Measurements from ENCODE around the gene USP43.
A peak's percentile ranks its signal among the peaks of the same experiment; 100 is the strongest.

Gene USP43

DNA sequence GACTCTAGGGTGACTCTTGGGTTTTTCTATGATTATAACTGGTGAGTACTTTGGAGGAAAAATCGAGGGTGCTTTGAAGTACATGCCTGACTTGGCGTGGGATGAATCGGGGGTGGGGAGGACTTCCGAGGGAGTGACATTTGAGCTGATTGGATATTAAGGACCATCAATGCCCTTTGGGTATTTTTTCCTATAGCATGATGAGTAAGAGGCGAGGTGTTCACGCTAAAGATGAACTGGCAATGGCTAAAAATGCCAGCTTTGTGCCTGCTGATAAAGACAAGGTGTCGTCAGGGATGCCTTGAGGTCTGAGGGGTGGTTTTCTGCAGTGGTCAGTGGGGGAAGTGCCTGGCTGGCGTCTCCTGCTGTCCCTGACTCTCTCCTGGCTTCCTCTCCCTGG is 25.3 kb downstream of the USP43 start:
- CTCF ChIA-PET = interaction anchor here (0.9 kb wide), 1 partner anchor 74 kb away, joined by 3 read pairs; no protein-coding TSS in a partner anchor
- POLR2A ChIA-PET = no interaction called here

DNA sequence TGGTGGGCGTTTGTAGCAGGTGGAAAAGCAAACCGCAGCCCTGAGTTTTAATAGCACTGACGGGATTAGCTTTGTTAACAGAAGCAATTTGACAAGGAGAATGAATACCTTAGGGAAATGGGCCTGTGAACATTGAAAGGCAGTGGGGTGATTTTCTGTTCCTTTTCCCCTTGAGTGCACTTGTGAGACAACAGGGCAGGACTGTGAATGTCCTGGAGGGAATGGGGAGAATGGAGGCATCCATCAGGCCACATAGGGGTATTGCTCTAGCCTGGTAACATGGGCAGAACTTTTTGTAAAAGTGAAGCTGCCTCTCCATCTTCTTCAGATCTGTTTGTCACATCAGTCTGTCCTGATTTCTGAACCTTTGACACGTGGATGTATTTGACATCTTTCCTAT is 26.2 kb downstream of the USP43 start:
- Histone ChIP-seq H3K9me3 (ENCODE audit: control insufficient read depth, insufficient read depth, low read depth, low read length) (no peaks in the 10 kb centered on the region), H3K4me3 (ENCODE audit: low read depth, low read length) (no peak overlapping the region), H3K4me1 (ENCODE audit: control insufficient read depth, insufficient read depth, low read length) (peaks cover 3% of the 10 kb centered on the region; the same call in 1 of the 2 replicates), H3K36me3 (ENCODE audit: control insufficient read depth in 2 of 2, insufficient read depth in 1 of 2, low read length in 2 of 2) (peaks cover 0 to 10% of the 10 kb centered on the region in 2 experiments; a peak in 1 of 3 replicates), H3K27ac (ENCODE audit: extremely low read depth, low read depth, low read length) (no peak overlapping the region)
- ChIA-PET POLR2A (interaction anchor here (0.6 kb wide), 1 partner anchor 56 kb away, joined by 4 read pairs; no protein-coding TSS in a partner anchor), CTCF (no interaction called here)
- TF ChIP-seq, protein P1, sequence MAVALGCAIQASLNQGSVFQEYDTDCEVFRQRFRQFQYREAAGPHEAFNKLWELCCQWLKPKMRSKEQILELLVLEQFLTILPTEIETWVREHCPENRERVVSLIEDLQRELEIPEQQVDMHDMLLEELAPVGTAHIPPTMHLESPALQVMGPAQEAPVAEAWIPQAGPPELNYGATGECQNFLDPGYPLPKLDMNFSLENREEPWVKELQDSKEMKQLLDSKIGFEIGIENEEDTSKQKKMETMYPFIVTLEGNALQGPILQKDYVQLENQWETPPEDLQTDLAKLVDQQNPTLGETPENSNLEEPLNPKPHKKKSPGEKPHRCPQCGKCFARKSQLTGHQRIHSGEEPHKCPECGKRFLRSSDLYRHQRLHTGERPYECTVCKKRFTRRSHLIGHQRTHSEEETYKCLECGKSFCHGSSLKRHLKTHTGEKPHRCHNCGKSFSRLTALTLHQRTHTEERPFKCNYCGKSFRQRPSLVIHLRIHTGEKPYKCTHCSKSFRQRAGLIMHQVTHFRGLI (tag by site-specific recombination; IDR thresholded peaks at IDR 0.05) = no peak
- TF ChIP-seq, protein P2, sequence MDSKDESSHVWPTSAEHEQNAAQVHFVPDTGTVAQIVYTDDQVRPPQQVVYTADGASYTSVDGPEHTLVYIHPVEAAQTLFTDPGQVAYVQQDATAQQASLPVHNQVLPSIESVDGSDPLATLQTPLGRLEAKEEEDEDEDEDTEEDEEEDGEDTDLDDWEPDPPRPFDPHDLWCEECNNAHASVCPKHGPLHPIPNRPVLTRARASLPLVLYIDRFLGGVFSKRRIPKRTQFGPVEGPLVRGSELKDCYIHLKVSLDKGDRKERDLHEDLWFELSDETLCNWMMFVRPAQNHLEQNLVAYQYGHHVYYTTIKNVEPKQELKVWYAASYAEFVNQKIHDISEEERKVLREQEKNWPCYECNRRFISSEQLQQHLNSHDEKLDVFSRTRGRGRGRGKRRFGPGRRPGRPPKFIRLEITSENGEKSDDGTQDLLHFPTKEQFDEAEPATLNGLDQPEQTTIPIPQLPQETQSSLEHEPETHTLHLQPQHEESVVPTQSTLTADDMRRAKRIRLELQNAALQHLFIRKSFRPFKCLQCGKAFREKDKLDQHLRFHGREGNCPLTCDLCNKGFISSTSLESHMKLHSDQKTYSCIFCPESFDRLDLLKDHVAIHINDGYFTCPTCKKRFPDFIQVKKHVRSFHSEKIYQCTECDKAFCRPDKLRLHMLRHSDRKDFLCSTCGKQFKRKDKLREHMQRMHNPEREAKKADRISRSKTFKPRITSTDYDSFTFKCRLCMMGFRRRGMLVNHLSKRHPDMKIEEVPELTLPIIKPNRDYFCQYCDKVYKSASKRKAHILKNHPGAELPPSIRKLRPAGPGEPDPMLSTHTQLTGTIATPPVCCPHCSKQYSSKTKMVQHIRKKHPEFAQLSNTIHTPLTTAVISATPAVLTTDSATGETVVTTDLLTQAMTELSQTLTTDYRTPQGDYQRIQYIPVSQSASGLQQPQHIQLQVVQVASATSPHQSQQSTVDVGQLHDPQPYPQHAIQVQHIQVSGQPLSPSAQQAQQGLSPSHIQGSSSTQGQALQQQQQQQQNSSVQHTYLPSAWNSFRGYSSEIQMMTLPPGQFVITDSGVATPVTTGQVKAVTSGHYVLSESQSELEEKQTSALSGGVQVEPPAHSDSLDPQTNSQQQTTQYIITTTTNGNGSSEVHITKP (tag by site-specific recombination; IDR thresholded peaks at IDR 0.05) = peak; percentile 67

More for the DNA sequence above, 25.3 kb downstream of the USP43 start:
- no peak overlapping the region for H3K4me3 ChIP-seq (ENCODE audit: low read depth, low read length)
- no peaks in the 10 kb centered on the region for H3K9me3 ChIP-seq (ENCODE audit: control insufficient read depth, insufficient read depth, low read depth, low read length)
- H3K4me1 ChIP-seq (ENCODE audit: control insufficient read depth, insufficient read depth, low read length) = peaks cover 3% of the 10 kb centered on the region; the same call in 1 of the 2 replicates
- peaks cover 0 to 9% of the 10 kb centered on the region in 2 experiments; a peak in 1 of 3 replicates for H3K36me3 ChIP-seq (ENCODE audit: control insufficient read depth in 2 of 2, insufficient read depth in 1 of 2, low read length in 2 of 2)
- peak; percentile 18; the same call in 1 of the 2 replicates for TF ChIP-seq ZFHX2 (tag by site-specific recombination; conservative IDR thresholded peaks at IDR 0.05)
- 0 out of 2 replicates have a peak, but pooled peaks have one; percentile 11 for TF ChIP-seq EGR2 (tag by site-specific recombination; IDR thresholded peaks at IDR 0.05; ENCODE audit: low read depth)
- TF ChIP-seq YY2 (tag by site-specific recombination; IDR thresholded peaks at IDR 0.05) = no peak
- TF ChIP-seq ZNF792 (tag by site-specific recombination; IDR thresholded peaks at IDR 0.05) = no peak
- TF ChIP-seq, protein P3, sequence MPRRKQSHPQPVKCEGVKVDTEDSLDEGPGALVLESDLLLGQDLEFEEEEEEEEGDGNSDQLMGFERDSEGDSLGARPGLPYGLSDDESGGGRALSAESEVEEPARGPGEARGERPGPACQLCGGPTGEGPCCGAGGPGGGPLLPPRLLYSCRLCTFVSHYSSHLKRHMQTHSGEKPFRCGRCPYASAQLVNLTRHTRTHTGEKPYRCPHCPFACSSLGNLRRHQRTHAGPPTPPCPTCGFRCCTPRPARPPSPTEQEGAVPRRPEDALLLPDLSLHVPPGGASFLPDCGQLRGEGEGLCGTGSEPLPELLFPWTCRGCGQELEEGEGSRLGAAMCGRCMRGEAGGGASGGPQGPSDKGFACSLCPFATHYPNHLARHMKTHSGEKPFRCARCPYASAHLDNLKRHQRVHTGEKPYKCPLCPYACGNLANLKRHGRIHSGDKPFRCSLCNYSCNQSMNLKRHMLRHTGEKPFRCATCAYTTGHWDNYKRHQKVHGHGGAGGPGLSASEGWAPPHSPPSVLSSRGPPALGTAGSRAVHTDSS (tag by site-specific recombination; IDR thresholded peaks at IDR 0.05) = no peak
- no peak overlapping the region for H3K27ac ChIP-seq (ENCODE audit: extremely low read depth, low read depth, low read length)

DNA sequence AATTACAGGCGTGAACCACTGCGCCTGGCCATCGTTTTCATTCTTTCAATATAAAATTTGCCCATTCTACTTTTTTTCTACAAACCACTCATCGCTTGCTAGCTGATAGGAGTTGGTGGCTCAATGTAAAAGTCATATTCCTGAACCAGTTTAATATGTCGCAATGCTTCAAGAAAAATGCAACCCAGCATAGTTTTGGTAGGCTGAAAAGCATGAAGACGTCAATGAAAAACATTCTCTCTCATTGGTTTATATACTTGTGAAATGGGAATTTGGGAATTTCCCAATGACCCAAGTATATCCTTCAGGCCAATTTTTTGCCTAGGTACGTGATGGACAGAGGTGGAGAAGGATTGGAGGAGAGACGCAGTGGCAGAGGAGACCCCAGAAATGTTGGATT is 26.9 kb downstream of the USP43 start:
- no peak overlapping the region for H3K27ac ChIP-seq (ENCODE audit: extremely low read depth, low read depth, low read length)
- CTCF ChIA-PET = no interaction called here
- H3K36me3 ChIP-seq (ENCODE audit: control insufficient read depth in 2 of 2, insufficient read depth in 1 of 2, low read length in 2 of 2) = peaks cover 0 to 12% of the 10 kb centered on the region in 2 experiments; a peak in 1 of 3 replicates
- POLR2A ChIA-PET = interaction anchor here (0.6 kb wide), 1 partner anchor 57 kb away, joined by 4 read pairs; no protein-coding TSS in a partner anchor
- peaks cover 3% of the 10 kb centered on the region; the same call in 1 of the 2 replicates for H3K4me1 ChIP-seq (ENCODE audit: control insufficient read depth, insufficient read depth, low read length)
- H3K4me3 ChIP-seq (ENCODE audit: low read depth, low read length) = no peak overlapping the region
- H3K9me3 ChIP-seq (ENCODE audit: control insufficient read depth, insufficient read depth, low read depth, low read length) = no peaks in the 10 kb centered on the region
- TF ChIP-seq, protein P4, sequence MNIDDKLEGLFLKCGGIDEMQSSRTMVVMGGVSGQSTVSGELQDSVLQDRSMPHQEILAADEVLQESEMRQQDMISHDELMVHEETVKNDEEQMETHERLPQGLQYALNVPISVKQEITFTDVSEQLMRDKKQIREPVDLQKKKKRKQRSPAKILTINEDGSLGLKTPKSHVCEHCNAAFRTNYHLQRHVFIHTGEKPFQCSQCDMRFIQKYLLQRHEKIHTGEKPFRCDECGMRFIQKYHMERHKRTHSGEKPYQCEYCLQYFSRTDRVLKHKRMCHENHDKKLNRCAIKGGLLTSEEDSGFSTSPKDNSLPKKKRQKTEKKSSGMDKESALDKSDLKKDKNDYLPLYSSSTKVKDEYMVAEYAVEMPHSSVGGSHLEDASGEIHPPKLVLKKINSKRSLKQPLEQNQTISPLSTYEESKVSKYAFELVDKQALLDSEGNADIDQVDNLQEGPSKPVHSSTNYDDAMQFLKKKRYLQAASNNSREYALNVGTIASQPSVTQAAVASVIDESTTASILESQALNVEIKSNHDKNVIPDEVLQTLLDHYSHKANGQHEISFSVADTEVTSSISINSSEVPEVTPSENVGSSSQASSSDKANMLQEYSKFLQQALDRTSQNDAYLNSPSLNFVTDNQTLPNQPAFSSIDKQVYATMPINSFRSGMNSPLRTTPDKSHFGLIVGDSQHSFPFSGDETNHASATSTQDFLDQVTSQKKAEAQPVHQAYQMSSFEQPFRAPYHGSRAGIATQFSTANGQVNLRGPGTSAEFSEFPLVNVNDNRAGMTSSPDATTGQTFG (tag by site-specific recombination; IDR thresholded peaks at IDR 0.05; ENCODE audit: borderline replicate concordance) = no peak
- no peak for TF ChIP-seq EGR2 (tag by site-specific recombination; IDR thresholded peaks at IDR 0.05; ENCODE audit: low read depth)
- no peak for TF ChIP-seq ZBTB17 (tag by site-specific recombination; IDR thresholded peaks at IDR 0.05)
- TF ChIP-seq, protein P5, sequence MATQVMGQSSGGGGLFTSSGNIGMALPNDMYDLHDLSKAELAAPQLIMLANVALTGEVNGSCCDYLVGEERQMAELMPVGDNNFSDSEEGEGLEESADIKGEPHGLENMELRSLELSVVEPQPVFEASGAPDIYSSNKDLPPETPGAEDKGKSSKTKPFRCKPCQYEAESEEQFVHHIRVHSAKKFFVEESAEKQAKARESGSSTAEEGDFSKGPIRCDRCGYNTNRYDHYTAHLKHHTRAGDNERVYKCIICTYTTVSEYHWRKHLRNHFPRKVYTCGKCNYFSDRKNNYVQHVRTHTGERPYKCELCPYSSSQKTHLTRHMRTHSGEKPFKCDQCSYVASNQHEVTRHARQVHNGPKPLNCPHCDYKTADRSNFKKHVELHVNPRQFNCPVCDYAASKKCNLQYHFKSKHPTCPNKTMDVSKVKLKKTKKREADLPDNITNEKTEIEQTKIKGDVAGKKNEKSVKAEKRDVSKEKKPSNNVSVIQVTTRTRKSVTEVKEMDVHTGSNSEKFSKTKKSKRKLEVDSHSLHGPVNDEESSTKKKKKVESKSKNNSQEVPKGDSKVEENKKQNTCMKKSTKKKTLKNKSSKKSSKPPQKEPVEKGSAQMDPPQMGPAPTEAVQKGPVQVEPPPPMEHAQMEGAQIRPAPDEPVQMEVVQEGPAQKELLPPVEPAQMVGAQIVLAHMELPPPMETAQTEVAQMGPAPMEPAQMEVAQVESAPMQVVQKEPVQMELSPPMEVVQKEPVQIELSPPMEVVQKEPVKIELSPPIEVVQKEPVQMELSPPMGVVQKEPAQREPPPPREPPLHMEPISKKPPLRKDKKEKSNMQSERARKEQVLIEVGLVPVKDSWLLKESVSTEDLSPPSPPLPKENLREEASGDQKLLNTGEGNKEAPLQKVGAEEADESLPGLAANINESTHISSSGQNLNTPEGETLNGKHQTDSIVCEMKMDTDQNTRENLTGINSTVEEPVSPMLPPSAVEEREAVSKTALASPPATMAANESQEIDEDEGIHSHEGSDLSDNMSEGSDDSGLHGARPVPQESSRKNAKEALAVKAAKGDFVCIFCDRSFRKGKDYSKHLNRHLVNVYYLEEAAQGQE (tag by site-specific recombination; IDR thresholded peaks at IDR 0.05) = no peak
- TF ChIP-seq ZNF473 (tag by site-specific recombination; IDR thresholded peaks at IDR 0.05) = no peak
- TF ChIP-seq, protein P2 (tag by site-specific recombination; IDR thresholded peaks at IDR 0.05) = no peak
- no peak for TF ChIP-seq ZNF623 (tag by site-specific recombination; IDR thresholded peaks at IDR 0.05)

Data from HEK293 (cell line).